Activated T-cell treated with anti-CD3 and anti-CD28 coated beads, Interleukin-2, amount 50 U/mL, for 4 hours (primary cell): ENCODE data around the gene MCF2. TPM values are rescaled to one million over a fixed set of nuclear protein-coding genes. Genes with fewer than 3 reads are reported as not detected.

Source experiments
- ATAC-seq, 2 donors: fragments of 200-7000 bp; cut with Tn5 transposase; one replicate each; pipeline ENCODE4 v1.10.0; 2021
- DNase-seq: peaks from one replicate; pipeline ENCODE4 v3.0.0-alpha.2; 2020
- H3K27me3 Mint-ChIP-seq: one replicate; pipeline ENCODE4 v1.8.0; 2021; ENCODE audit warnings: low read depth, mixed read lengths
- H3K36me3 Mint-ChIP-seq: one replicate; pipeline ENCODE4 v1.8.0; 2022; ENCODE audit warnings: mixed read lengths; ENCODE audit not compliant: insufficient read depth
- H3K4me1 Mint-ChIP-seq: one replicate; pipeline ENCODE4 v1.8.0; 2021; ENCODE audit warnings: low read depth, mixed read lengths
- H3K4me3 Mint-ChIP-seq: one replicate; pipeline ENCODE4 v1.8.0; 2021; ENCODE audit warnings: mild to moderate bottlenecking, moderate library complexity, mixed read lengths
- H3K9me3 Mint-ChIP-seq: one replicate; pipeline ENCODE4 v1.8.0; 2021; ENCODE audit warnings: mixed read lengths
- total RNA-seq, 3 donors: library from RNA; stranded (reverse); gene quantifications; one replicate each; pipeline ENCODE4 v1.2.1, GENCODE V29; 2021

MCF2 gene
- total RNA-seq, 3 donors from 2014 or later = 0.11 to 0.79 (median 0.13) TPM

DNA sequence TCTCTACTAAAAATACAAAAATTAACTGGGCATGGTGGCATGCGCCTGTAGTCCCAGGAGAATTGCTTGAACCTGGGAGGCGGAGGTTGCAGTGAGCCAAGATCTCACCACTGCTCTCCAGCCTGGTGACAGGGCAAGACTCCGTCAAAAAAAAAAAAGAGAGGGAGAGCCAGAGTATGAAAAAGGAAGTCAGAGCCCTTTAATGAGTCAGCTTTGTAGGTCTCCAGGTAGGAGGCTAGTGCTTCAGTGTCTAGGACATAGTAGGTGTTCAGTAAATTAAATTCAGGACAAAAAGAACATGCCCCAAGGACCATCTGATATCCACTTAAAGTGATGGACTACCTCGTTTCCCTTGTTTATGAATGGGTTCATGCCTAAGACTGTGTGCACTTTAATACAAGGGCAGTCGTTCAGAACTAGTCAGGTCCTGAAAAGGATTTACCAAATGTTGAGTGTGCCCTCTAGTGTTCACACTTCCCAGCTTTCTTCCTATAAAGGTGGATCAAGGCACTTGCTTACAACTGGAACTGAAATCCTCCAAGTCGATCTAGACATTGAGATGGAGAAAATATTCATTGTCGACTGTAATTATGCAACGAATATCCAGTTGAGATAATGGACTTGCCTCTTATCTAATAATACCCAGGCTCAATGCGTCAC, 148.5 kb downstream of the MCF2 start:
- ATAC-seq = no peak
- H3K4me1 Mint-ChIP-seq = peaks cover 3% of the 10 kb centered on the region
- H3K4me3 Mint-ChIP-seq = no peak overlapping the region
- peaks cover 6% of the 10 kb centered on the region for H3K27me3 Mint-ChIP-seq
- no peaks in the 10 kb centered on the region for H3K9me3 Mint-ChIP-seq
- no peak for DNase-seq
- H3K36me3 Mint-ChIP-seq = no peaks in the 10 kb centered on the region

DNA sequence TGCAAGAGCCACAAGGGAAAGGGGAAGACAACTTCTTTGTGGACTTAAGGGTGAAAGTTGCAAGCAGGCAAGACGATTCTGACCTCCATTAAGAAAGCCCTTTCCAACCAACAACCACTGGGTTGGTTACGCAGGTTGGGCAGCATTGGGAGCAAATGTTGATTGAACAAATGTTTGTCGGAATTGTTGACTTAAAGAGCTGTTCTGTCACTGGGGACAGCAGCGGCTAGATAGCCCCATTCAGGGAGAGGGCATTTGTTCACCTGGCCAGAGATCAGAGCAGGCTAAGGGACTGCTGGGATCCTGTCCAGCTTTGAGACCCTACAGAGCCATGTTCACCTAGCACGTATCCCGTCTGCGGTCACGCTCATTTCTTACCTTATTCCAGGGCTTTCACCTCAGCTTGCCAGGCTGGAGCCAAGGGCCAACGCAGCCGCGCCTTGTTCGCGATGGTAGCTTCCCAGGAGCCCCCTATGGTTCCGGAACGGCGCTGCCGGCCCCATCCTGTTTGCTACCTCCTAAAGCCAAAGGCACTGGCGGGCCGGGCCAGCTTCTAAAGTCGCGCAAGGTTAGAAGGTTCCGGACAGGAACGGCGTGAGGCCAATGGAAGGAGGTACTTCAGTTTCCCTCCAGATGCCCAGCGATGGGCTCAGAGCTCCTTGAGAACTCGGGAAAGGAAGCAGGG, 152.8 kb downstream of the MCF2 start:
- Mint-ChIP-seq H3K4me1 (peaks cover 9% of the 10 kb centered on the region), H3K36me3 (no peaks in the 10 kb centered on the region), H3K4me3 (no peak overlapping the region), H3K9me3 (no peaks in the 10 kb centered on the region), H3K27me3 (peaks cover 4% of the 10 kb centered on the region)
- ATAC-seq (no peak), DNase-seq (no peak)

DNA sequence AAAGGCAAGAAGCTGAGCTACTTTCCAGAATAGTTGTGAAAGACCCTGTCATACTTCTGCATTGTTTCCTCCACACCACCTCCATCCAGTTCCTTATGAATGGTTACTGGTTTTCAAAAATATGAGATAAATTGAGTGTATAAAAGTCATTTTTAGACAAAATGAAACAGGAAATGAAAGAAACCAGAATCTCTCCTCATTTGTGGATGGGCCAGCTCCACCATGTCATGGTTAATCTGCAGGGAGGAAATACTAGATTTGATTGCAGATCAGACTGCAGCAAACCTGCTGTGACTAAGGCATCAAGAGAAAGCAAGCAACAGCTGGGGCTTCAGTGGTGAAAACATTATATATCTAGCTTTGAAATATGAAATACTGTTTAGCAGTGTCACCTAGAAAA, 153.6 kb downstream of the MCF2 start:
- H3K36me3 Mint-ChIP-seq = no peaks in the 10 kb centered on the region
- no peak for DNase-seq
- H3K4me1 Mint-ChIP-seq = peaks cover 9% of the 10 kb centered on the region
- no peak overlapping the region for H3K4me3 Mint-ChIP-seq
- H3K27me3 Mint-ChIP-seq = peaks cover 4% of the 10 kb centered on the region
- H3K9me3 Mint-ChIP-seq = no peaks in the 10 kb centered on the region
- no peak for ATAC-seq

DNA sequence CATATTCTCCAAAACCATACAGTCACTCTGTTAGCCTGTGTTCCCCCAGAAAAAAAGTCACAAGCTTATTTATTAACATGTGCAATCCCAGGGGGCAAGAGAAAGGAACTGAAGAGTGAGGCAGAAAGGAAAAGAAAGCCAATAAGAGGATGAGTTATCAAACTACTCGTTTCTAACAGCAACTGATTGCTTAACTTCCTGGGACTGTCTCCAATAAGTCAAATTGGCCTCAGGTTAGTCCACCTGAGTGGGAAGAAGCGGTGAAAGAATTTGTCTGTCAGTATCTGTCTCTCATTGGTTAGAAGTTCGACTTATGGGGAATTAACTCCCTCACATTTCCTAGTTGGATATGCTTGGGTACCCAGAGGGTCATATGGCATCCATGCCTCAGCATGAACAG, 163.4 kb downstream of the MCF2 start:
- ATAC-seq (no peak), DNase-seq (no peak)
- H3K4me1 Mint-ChIP-seq = no peaks in the 10 kb centered on the region
- H3K9me3 Mint-ChIP-seq = no peaks in the 10 kb centered on the region
- no peaks in the 10 kb centered on the region for H3K27me3 Mint-ChIP-seq
- no peaks in the 10 kb centered on the region for H3K36me3 Mint-ChIP-seq
- no peak overlapping the region for H3K4me3 Mint-ChIP-seq

DNA sequence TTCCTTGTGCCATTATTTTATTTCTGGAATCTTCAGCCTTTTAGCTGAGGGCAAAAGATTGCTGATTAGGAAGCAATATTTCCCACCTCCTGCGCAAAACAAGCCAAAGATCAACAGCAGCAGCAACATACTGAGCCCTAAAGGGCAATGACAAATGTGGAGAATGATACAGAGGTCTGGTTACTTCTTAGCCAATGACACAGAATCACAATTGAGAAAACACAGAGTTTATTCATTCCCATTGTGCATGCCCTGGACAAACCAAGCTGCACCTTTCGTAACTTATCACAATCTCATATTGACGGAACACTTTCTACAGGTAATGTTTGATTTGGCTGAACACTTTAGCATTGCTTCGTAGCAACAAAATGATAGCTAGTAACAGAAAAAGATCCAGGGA, 164.0 kb downstream of the MCF2 start:
- Mint-ChIP-seq H3K36me3 (no peaks in the 10 kb centered on the region), H3K27me3 (no peaks in the 10 kb centered on the region), H3K9me3 (no peaks in the 10 kb centered on the region), H3K4me3 (no peak overlapping the region), H3K4me1 (no peaks in the 10 kb centered on the region)
- no peak for DNase-seq
- ATAC-seq = no peak

DNA sequence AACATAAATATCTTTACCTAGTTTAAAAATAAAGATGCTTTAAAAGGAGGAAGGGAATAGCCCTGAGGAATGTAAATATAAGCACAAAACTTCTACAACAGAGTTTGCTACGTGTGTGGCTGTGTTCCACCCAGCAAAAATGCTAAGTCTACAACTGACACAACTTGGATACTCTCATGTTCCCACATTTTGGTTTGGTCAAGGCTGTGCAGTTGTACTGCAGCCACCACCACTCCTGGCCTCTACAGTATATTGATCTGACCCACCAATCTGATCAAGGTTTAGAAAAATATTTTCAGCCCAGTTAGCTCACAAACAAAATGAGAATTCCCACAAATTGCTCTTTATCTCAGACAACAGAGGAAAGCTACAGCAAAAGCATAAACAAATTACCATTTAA, 165.3 kb downstream of the MCF2 start:
- H3K36me3 Mint-ChIP-seq = no peaks in the 10 kb centered on the region
- DNase-seq (no peak), ATAC-seq (no peak)
- H3K4me1 Mint-ChIP-seq = no peaks in the 10 kb centered on the region
- no peaks in the 10 kb centered on the region for H3K9me3 Mint-ChIP-seq
- peaks cover 2% of the 10 kb centered on the region for H3K27me3 Mint-ChIP-seq
- no peak overlapping the region for H3K4me3 Mint-ChIP-seq

DNA sequence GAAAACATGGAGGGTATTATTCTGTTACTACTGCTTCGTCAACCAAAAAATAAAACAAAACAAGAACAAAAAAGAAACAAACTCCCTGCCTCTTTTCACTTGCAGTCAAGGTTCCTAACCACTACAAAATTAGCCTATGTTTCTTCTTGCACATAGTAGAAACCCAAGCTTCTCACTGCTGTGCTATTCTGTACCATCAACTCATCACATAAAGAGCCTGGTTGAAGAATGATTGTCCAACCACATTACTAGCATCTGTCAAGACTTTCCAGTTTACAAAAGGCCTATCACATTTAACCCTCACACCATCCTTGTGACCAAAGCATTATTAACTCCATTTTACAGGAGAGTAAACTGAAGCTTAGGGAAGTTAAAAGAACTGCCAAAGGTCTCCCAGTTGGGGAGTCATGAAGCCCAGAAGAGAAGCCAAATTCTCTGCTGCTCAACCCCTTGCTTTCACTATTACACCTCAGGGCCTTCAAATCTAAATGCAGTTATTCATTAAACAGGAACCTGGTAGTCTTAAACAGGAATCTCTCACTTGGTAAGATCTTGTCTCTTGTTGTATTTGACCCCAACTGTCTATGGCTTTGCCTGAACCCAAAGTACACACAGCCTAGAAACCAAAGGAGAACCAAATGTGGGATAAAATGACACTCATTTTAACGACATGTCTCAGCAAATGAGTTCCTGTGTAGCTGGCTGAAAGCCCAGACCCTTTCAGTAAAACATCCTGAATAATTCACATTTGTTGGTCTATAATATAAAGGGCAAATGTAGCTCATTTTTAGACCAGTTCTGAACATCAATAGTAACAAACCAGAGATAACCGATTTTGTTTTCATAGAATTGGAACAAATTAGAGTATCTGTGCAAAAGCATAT, 168.8 kb downstream of the MCF2 start:
- Mint-ChIP-seq H3K9me3 (no peaks in the 10 kb centered on the region), H3K4me1 (no peaks in the 10 kb centered on the region), H3K4me3 (no peak overlapping the region), H3K36me3 (no peaks in the 10 kb centered on the region), H3K27me3 (peaks cover 2% of the 10 kb centered on the region)
- ATAC-seq (no peak), DNase-seq (no peak)

DNA sequence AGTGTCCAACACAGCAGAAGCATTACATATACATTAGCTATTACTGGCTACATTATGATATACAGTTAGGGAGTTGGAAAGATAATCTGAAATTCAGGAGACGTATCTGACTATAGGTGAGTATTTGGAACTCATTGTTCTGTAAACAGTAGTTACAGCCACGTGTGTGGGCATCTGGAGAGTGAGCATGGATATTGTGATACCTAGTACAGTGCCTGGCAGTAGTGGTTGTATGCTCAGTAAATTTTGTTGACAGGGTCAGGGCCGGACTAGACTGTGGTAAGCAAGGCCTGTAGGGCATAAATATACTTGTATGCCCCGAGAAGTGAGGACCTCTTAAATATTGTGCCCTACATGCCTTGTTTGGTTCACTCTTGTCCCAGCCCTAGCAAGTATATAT, 174.5 kb downstream of the MCF2 start:
- Mint-ChIP-seq H3K4me3 (no peak overlapping the region), H3K27me3 (peaks cover 2% of the 10 kb centered on the region), H3K36me3 (no peaks in the 10 kb centered on the region), H3K9me3 (no peaks in the 10 kb centered on the region), H3K4me1 (no peaks in the 10 kb centered on the region)
- DNase-seq (no peak), ATAC-seq (no peak)

DNA sequence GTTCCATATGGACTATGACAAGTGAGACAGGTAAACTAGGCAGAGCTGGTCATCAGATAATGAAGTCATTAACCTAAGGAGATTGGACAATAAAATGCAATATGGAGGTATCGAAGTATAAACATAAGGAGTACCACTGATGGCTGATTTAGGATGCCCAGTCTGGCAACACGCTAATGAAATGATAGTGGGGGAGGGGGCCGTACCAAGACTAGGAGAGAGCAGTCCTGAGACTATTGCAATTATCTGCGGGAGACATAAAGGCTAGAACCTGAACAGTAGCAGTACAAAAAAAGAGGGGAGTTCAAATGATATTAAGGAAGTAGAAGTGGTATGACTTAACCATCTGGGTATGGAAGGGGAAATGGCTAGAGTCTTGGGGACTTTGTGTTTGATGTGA, 175.1 kb downstream of the MCF2 start:
- Mint-ChIP-seq H3K4me1 (no peaks in the 10 kb centered on the region), H3K27me3 (peaks cover 2% of the 10 kb centered on the region)

More for the DNA sequence above, 175.1 kb downstream of the MCF2 start:
- Mint-ChIP-seq H3K9me3 (no peaks in the 10 kb centered on the region), H3K36me3 (no peaks in the 10 kb centered on the region), H3K4me3 (no peak overlapping the region)
- DNase-seq (no peak), ATAC-seq (no peak)

Other genes with a start within 250 kb of the MCF2 start
- under 1 TPM in 1 of 3 donors, not detected in 2; 0.11 TPM for gene F9, start 177.4 kb downstream of the MCF2 start, total RNA-seq
- 10 to 100 TPM; 12.7 to 15.5 (median 14.1) TPM for gene ATP11C, start 224.9 kb upstream of the MCF2 start, total RNA-seq